COR-L47 (cell line): Measurements from ENCODE around the gene KPNA4.

Source experiments
- DNase-seq: peaks from one replicate; lab custom pipeline; 2025; lab: John Stamatoyannopoulos, UW

KPNA4 gene

DNA sequence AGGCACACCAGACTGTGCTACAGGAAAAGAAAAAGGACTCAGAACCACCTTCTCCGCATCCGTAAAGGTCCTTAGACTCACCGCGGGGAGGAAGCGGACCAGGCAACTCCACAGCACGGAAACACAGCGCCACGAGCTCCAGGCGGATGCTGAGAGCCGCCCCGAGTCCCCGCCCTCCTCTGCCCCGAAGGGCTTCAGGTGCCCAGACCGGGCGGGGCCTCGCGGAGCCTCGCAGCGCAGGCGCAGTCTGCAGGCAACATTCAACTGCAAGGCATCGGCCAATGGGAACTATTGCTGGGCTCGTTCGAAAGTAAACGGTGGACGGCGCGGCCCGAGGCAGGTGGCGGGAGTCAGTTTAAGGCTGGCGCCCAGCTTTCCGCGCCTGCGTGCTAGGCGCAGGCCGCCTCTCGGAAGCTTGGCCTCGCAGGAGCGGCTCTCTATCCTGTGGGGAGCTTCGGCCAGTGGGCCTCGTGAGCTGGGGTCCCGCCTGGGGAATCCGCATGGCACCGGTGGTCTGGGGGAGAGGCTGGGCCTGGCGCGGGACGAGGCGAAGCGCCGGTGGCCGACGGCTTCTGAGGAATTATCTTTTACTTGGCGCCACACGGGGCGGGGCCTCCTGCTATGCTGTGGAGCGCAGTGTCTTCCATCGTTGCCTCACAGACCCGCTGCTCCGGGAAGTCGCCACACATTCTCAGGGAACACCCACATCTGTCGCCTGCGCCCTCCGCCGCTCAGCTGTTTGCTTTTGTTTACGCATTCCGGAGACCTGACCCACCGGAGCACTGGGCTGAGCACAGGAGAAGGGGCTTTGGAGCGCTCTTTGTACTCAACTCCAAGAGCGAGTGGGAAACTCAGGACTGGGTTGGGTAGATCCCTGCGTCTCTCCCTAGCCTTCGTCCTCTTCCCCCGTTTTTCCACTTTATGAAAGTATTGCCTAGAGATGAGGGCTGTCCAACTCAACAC lies 115.5 kb downstream of the KPNA4 start, which contains the start of gene TRIM59:
Gene TRIM59, minus strand, starts transcription at position 151 of the 963 bp plus-strand sequence. CDS start 10,603 bp downstream, outside the sequence.
- no peak for DNase-seq

DNA sequence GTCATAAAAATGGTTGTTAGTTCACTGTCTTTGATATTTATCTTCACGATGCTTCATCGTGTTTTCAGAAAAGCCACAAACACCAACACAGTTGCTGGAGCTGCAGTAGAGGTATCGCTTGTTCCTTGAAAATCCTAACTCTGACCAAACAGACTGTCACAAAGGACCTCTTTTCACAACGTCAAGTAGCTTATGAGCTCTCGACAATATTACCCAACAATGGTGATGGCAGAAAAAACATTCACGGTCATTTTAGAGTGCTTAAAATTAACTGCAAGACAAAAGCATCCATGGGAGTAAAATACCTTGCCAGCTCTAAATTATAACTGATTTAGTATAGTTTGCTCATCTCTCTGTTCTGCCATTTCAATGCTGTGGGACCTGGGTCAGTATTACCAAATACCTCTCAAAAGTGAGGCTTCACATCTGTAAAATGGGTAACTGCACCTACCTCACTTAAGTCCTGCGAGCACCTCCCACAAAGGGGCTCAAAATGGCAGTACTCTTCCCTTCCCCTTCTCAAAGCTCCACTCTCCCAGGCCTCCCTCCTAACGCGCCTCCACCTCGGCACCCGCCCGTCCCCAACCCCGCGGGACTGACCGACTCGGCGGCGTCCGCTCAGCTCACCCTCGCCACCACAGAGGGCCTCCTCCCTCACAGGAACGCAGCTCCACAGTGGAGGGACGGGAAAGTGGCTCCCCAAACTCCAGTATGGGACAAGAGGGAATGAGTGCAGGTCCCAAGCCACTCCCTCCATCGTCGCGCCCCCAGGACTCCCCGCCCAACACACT lies 116.3 kb downstream of the KPNA4 start:
- no peak for DNase-seq

DNA sequence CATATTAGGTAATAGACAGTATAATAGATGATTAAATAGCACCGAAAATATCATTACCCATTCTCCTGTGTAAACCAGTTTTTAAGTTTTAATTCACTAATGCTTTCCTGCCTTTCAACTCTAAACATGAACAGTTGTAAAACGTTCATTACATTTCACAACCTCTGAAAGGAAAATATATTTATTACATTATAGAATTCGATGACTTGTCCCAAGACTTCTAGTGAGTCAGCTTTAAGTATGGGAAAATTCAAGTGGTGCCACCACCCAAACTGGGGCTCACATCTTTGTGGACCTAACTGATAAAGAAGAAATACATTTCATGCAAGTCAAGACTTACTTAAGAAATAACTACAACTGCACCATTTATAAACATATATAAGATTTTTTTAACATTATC lies 117.8 kb downstream of the KPNA4 start:
- DNase-seq, result no peak

DNA sequence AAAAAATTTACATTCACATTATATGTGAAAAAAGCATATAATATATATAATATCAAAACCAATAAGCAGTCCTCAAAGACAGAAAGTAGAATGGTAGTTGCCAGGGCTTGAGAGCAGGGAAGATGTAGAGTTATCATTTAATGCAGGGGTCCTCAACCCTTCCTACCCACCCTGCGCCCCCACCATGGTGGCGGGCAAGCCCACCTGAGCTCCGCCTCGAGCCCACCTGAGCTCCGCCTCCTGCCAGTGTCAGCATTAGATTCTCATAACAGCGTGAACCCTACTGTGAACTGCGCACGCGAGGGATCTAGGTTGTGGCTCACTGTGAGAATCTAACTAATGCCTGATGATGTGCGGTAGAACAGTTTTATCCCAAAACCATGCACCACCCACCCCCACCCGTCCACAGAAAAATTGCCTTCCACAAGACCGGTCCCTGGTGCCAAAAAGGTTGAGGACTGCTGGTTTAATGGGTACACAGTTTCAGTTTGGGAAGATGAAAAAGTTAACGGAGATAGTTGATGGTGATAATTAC lies 118.8 kb downstream of the KPNA4 start:
- no peak for DNase-seq

DNA sequence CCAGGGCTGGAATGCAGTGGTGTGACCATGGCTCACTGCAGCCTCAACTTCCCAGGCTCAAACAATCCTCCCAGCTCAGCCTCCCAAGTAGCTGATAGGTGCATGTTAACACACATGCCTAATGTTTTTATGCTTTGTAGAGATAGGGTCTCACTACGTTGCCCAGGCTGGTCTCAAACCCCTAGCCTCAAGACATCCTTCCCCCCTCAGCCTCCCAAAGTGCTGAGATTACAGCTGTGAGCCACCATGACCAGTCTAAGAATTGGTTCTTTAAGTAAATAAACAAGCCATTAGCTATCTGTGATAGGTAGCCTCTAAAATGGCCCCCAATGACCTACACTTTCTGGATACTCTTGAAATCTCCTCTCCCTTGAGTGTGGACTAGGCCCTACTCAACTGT lies 119.5 kb downstream of the KPNA4 start:
- no peak for DNase-seq
